Measurements from ENCODE around the gene PAGE1.
"Not testable (repeated sequence)": the region's sequence is repeated elsewhere in the genome, so short reads cannot be mapped to it uniquely, and the experiment has no call there.

The PAGE1 gene, protein sequence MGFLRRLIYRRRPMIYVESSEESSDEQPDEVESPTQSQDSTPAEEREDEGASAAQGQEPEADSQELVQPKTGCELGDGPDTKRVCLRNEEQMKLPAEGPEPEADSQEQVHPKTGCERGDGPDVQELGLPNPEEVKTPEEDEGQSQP

DNA sequence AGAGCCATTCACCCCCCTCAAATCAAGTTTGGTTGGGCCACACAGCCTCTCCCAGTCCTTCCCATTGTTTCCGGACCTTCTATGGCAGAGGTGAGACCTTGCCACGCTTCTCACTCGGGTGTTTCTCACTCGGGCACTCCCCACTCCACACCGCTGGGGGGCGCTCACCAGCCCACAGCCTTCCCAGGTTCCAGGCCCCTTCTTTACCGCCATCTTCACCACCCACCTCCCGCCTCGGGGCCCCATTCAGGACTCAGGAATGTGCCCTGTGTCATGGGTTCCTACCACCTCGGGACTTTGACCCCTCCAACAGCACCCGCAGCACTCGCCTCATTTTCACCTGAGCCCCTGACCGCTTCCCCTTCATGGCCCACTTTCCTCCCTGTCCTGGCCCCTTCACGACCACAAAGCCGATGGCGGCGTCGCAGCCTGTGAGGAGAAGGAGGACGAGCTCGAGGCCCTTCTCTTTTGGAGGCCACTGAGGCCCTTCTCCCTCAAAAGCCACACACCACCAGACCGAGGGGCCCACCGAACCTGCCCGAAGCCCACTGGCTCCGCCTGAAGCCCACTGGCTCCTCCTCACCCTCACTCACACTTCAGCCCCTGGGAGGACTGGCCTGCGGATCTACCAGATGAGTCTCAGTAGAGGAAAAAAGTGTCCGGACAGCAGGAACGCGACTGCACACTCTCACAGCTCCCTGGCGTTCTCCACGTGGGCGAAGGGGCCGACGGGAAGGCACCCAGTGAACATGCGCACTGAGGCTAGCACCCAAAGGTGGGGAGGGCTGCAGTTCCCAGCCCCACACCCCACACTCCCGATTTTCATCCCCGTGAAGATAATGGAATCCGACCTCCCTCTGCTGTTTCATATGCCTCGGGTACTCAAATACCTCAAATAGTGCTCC lies at the start of gene PAGE1:
PAGE1 (minus strand) TSS at position 709 of the 905 bp plus-strand sequence. CDS start 1,214 bp downstream, outside the sequence.
- DNase-seq (ENCODE audit: low spot score) = no peak

DNA sequence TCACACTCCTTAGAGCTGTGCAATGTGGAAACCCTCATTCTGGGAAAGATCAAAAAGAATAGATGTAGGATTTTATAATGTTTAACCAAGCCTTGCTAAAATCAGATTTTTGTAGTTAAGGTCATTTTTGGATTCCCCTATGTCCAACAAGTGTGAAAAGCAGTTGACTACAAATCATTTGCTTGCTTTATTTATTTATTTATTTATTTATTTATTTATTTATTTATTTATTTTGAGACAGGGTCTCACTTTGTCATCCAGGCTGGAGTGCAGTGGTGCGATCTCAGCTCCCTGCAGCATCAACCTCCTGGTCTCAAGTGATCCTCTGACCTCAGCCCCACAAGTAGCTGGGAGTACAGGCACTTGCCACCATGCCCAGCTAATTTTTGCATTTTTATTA lies 45.7 kb upstream of the PAGE1 start:
- DNase-seq (ENCODE audit: low spot score) = not testable (repeated sequence)

DNA sequence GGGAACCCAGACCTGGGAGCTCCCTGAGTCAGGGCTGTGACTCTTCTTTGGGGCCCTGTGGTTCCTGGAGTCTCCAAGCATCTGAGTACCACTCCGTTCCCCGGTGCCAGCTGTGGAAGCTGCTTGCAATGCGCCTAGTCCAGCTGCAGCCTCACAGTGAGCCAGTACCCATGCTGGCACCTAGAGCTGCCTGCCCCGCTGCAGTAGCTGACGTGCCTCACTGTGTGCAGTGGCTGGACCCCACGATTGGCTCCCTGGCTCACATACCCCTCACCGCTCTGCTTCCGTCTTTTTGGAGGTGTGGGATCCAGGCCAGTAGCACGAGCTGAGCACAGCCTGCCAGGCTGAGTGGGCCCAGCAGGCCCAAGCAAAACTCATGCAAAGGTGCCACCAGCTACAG lies 32.1 kb upstream of the PAGE1 start:
- DNase-seq (ENCODE audit: low spot score) = no peak

DNA sequence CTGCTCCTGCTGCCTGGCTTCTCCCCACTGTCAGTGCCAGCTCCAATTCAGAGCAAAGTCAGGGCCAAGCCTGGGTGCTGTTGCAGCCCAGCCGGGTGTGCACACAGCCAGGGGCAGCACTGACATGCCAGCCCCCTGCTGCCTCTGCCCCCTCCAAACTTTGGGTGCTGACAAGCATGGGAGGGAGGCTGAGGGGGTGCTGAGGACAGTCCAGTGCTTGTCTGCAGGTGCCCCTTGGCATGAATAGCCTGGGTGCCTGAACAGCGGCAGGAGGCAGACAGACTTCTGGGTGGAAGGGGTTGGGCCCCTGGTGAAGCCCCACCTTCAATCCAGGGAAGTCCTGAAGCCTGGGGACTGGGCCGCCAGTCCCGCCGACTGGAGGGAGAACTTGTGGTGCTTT lies 31.2 kb upstream of the PAGE1 start:
- DNase-seq (ENCODE audit: low spot score) = no peak

DNA sequence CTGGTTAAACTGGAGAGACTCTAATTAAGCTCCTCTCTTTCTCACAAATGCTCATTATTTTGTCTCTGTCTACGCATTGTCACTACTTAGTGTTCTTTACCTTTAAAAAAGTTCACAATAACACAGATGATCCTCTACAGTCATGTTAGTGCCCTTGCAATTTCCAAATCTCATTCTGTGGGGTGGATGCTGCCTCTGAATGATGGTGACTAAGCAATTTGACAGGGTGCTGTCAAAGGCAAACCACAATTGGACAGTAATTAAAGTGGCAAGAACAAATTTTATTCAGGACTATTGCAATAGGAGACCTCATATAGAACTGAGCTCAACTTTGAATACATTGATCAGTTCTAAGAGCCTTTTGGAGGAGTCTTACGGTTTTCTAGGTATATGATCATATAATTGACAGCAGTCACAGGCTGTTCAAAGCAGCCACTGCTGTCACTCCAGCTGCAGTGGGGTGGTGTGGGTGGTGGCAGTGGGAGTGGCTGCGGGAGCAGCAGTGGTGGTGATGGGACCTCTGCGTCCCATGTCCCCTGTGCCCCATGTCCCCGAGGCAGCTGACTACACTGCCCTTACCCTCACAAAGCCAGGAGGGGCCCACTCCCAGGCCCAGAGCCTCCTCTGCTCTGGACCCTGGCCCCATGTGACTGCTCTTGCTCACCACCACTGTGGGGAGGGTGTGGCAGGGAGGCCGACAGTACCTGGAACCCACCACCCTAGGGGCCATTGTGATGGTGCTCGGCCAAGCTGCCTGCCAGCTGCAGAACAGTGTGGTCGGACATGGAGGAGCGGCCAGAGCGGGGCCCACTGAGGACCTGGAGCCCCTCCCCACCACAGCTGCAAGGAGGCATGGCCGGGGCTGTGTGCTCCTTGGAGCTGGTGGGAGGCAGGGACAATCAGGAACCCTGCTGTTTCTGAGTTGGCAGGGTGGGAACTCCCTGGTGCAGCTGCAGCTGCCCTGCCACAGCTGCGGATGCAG lies 30.4 kb upstream of the PAGE1 start:
- no peak for DNase-seq (ENCODE audit: low spot score)

DNA sequence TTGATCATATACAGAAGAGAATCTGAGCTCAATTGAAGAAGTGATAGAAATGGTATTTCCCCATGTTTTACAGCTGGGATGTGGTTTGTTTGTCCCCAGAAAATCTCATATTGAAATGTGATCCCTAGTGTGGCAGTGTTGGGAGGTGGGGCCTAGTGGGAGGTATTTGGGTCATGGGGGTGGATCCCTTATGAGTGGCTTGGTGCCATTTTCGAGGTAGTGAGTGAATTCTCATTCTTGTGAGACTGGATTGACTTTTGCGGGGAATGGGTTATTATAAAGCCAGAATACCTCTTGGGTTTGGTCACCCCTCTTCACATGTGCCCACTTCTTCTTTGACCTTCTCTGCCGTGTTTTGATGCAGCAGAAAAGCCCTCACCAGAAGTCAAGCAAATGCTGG lies 29.6 kb upstream of the PAGE1 start:
- no peak for DNase-seq (ENCODE audit: low spot score)

DNA sequence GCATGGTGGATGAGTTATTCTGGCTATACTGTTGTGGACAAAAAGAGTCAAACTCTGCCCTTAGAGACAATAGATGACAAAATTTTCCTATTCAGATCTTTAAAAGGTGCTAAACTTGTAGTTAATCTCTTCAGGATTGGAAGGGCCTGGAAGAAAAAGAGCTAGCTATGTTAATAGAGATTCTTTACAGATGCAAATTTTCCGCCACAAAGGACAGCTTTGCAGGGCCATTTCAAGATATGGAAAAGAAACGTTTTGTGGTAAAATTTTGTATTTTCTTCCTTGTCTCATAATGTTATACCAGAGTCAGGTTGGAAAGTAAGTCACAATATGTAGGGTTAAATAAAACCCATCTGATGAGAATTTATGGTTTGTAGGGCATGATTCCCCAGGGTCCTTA lies 24.3 kb upstream of the PAGE1 start:
- DNase-seq (ENCODE audit: low spot score) = not testable (repeated sequence)

DNA sequence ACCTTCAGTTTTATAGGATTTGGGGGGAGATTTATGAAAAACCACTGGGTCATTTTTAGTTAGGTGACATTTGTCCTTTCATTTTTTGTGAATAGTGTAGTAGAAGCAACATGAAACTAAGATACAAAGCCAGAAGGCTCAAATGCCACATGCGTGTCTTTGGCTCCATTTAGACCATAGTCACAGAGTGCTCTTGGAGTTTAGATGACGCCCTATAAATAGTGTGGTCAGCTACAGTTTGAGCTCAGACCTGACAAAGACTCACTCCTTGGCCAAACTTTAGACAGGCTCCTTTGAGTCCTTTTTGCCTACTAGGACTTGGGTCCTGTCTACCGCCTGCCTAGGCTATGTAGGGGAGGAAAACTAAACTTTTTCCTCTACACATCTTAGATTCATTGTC lies 16.8 kb upstream of the PAGE1 start:
- DNase-seq (ENCODE audit: low spot score) = no peak

DNA sequence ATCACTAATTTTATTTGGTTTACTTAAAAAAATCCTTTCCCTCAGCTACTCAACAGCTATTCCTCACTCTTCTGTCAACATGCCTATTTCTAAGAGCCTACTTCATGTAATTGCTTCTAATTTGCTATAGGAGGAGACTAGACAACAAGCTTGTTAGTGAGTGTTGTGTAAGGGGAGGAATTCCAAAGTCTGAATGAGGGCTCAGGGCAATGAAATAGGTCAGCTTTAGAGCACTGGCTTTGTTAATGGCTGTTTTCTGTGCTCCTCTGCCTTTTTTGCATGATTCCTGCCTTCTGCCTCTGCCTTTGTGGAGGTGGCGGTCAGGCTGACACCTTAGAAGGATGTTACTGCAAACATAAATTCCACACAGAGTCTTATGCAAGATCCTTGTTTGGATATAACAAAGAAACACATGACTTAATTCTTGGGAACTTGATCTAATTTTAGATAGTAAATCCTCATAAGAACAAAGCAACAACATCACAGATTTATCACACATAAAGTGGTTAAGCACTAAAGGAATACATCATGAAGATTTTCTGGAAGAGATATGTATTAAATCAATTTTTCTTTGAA lies 15.0 kb upstream of the PAGE1 start:
- no peak for DNase-seq (ENCODE audit: low spot score)

DNA sequence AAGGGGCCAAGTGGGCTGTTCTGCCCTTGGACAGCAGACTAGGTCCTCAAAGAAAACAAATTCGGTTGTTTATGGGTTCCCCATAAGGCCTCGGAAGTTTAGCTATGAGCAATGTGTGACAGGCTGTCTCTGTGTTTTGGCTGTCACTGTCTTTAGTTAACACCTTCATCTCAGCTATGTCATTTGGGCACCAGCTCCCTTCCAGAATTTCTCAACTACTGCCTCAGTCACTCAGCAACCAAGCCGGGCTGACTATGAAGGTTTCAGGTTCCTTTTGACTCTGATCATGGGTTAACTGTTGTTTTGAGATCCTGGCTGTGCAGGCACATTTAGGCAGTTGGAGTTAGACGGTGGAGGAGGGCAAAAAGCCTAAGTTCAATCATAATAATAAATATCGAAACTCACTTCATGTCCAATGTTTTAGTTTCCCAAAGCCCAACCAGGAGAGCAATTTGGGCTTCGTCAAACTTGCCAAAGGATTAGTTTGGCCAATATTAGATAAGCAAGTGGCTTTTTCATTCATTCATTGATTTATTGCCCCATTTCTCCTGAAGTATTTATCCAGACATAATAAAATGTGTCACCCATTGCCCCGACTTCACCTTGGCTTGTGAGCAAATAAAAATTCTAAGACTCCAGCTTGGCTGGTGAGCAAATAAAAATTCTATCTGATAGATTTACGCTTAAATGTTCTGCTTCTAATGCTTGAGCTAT lies 9.1 kb upstream of the PAGE1 start:
- no peak for DNase-seq (ENCODE audit: low spot score)

DNA sequence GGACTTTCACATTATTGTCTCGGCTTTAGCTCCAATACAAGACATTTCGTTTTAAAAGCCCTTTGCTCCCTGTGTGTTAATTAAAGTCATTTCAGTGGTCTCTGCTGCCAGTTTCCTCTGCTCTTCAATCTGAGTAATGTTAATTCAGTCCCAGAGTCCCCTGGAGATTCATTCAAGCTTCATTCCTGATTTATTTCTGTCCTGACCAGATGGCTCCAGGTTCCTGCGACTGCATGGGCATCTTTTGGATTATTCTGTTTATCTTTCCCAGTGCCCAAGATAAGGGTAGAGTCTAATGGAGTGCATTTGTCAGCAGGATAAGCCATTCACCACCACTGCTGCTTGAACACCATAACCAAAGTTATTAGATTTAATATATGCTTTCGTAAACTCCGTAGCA lies 6.1 kb upstream of the PAGE1 start:
- no peak for DNase-seq (ENCODE audit: low spot score)

DNA sequence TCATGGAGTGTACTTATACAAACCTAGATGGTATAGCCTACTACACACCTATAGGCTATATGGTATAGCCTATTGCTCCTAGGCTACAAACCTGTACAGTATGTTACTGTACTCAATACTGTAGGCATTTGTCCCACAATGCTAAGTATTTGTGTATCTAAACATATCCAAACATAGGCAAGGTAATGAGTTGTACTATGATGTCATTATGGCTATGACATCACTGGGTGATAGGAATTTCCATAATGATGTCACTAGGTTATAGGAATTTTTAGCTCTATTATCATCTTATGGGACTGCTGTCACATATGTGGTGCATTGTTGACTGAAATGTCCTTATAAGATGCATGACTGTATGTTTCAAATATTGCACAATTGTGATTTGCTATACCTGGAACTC lies 5.5 kb upstream of the PAGE1 start:
- DNase-seq (ENCODE audit: low spot score) = no peak

DNA sequence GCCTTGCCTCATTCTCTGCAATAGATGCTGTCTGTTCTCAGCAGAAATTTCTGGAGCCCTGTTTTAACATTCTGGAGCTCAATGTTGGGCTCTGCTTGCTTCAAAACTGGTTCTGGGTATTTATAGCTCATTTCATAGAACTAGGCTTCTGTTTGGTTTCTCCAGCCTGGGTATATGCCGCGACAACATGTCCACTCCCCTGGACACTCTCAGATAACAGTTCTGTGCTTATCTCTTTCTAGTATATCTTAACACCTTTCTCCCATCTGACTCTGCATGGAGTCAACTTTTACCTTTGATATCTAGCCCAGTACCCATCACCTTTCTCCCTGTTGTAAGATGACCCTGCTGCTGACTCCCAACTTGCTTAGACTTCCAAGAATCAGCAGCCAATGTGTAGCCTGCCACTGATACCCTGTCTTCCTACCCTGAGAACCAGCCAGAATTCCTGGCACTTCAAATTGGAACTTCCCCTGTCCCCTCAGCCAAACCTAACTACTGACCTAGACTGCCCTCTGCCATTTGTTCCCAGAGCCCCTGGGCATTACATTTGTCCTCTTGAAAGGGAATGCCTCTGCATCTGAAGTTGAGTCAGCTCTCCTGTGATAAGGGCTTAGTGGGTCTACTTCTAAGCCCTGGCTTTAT lies 20.6 kb downstream of the PAGE1 start:
- DNase-seq (ENCODE audit: low spot score) = no peak

DNA sequence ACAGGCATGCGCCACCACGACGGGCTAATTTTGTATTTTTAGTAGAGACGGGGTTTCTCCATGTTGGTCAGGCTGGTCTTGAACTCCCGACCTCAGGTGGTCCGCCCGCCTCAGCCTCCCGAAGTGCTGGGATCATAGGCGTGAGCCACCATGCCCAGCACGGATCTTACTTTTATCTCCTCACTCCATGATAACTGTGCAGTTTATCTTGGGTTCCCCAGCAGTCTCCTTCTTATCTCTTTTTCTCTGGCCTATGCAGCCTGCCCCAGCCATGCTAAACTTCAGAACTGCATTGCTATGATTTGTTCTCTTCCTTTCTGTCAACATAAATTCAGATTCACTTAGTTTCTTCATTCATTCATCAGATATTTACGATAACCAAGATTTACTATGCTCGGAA lies 22.4 kb downstream of the PAGE1 start:
- DNase-seq (ENCODE audit: low spot score) = no peak

DNA sequence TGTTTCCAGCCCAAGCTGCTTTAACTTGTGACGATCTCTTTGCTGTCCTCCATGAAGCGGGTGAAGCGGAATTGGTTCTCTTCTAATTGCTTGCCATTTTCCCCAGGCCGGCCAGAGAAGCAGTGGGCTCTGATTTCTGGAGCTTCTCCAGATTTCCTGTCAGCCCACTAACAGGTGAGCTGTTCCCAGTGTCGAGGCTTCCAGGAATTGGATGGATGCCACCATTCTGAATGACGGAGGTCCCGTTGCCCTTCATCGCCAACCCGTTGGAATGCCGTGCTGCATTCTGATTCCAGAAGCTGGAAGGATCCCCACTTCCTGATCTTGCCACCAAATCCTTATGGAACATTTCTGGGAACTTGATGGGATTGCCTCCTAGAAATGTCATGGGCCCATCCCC lies 31.0 kb downstream of the PAGE1 start:
- no peak for DNase-seq (ENCODE audit: low spot score)

DNA sequence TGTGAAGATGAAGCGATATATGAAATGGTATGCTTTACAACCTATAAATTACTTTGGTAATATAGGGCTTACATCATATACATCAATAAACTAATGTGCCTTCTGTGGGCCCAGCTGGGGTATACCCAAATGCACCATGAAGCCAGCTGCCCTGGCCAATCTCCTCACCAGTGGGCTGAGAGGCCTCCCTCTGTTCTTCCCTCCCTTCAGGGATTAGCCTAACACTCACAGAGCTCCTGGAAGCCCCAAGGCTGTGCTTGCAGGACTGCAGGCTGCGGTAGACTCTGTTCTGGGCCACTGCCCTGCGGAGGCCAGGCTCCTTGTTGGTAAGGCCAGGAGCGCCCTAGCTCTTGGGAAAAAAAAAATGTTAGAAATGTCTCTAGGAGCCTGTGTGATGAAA lies 33.9 kb downstream of the PAGE1 start:
- DNase-seq (ENCODE audit: low spot score) = no peak

DNA sequence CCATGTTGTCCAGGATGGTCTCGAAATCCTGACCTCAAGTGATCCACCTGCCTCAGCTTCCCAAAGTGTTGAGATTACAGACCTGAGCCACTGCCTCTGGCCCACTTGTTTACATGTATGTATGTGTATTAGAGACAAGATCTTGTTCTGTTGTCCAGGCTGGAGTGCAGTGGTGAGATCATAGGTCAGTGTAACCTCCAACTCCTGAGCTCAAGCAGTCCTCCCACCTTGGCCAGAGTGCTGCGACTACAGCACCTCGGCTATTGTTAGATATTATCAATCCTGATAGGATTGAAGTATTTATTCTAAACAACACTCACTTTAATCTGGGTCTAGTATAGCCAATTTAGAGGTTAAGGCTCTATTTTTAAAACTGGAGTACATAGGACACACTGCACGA lies 36.0 kb downstream of the PAGE1 start:
- no peak for DNase-seq (ENCODE audit: low spot score)

DNA sequence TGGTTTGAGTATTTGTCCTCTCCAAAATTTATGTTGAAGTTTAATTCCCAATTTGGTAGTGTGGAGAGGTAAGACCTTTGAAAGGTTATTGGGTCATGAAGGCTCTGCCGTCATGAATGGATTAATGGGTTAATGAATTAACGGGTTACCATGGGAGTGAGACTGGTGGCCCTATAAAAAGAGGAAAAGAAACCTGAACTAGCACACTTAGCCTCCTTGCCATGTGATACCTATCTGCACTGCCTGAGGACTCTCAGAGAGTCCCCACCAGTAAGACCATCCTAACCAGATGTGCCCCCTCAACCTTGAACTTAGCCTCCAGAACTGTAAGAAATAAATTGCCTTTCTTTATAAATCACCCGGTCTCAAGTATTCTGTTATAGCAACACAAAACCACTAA lies 39.3 kb downstream of the PAGE1 start:
- DNase-seq (ENCODE audit: low spot score) = no peak

DNA sequence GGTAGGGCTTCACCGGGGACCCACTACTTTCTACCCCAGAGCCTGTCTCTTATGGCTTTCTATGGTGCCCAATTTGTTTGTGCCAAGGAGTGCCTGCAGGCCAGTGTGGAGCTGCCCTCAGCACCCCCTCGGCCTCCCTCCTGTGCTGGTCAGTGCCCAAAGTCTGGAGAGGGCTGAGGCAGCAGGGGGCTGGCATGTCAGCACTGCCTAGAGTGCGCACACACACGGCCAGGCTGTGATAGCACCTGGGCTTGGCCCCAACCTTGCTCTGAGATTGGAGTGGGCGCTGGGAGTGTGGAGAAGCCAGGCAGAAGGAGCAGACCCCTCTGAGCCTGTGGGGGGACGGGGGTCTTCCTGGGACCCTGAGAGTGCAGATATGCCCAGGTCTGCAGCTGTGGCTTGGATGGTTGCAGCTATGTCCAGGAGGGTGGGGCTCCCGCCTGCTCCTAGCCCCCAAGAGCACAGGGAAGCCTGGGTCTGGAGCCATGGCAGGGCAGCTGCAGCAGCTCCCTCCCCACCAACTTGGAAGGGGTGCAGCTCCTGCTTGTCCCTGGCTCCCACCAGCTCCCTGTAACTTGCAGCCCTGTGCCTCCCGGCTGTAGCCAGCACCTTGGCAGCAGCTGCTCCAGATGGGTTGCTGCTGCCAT lies 50.7 kb downstream of the PAGE1 start:
- DNase-seq (ENCODE audit: low spot score) = no peak
